Activated CD8-positive, alpha-beta memory T cell treated with anti-CD3 and anti-CD28 coated beads, Interleukin-2, amount 50 U/mL, for 24 hours (primary cell): ENCODE measurements around the gene CHMP1A.
"Not testable (repeated sequence)": the region's sequence is repeated elsewhere in the genome, so short reads cannot be mapped to it uniquely, and the experiment has no call there.

Experiments
- DNase-seq: peaks from one replicate; pipeline ENCODE4 v3.0.0-alpha.2; 2020; ENCODE audit errors: extremely low read depth

The CHMP1A gene

GRCh38 chr16:89657442-89658220 is at the start of gene CHMP1A, which contains the start of gene SPATA33:
CHMP1A (minus strand) TSS chr16:89657708; CDS start chr16:89657588, 120 bp downstream.
SPATA33 (plus strand) TSS chr16:89657836; CDS start chr16:89657912, 76 bp downstream.
- peak; percentile 78 for DNase-seq

GRCh38 chr16:89706518-89707260 is 49.2 kb upstream of the CHMP1A start:
- no peak for DNase-seq

GRCh38 chr16:89705006-89705405 is 47.5 kb upstream of the CHMP1A start:
- DNase-seq, result no peak

- no peak for DNase-seq
Measured at GRCh38 chr16:89704281-89704680, 46.8 kb upstream of the CHMP1A start.

GRCh38 chr16:89701425-89702406 is 44.2 kb upstream of the CHMP1A start, which contains the start of gene SPATA2L:
SPATA2L (minus strand) TSS chr16:89701705; CDS start chr16:89701232, 473 bp downstream.
- peak; percentile 92 for DNase-seq

GRCh38 chr16:89700649-89701424 is 43.3 kb upstream of the CHMP1A start:
- DNase-seq, result no peak

- peak; percentile 92 for DNase-seq
Measured at GRCh38 chr16:89700100-89700648, 42.7 kb upstream of the CHMP1A start.

GRCh38 chr16:89699629-89700099 is 42.2 kb upstream of the CHMP1A start:
- not testable (repeated sequence) for DNase-seq

- not testable (repeated sequence) for DNase-seq
Measured at GRCh38 chr16:89698717-89699116, 41.2 kb upstream of the CHMP1A start.

GRCh38 chr16:89697616-89698331 is 40.3 kb upstream of the CHMP1A start:
- DNase-seq, result no peak

GRCh38 chr16:89697161-89697615 is 39.7 kb upstream of the CHMP1A start:
- DNase-seq, result no peak

- no peak for DNase-seq
Measured at GRCh38 chr16:89696670-89697128, 39.2 kb upstream of the CHMP1A start.

GRCh38 chr16:89695875-89696669 is 38.6 kb upstream of the CHMP1A start:
- no peak for DNase-seq

- no peak for DNase-seq
Measured at GRCh38 chr16:89695086-89695874, 37.8 kb upstream of the CHMP1A start.

GRCh38 chr16:89694784-89695085 is 37.2 kb upstream of the CHMP1A start:
- not testable (repeated sequence) for DNase-seq

- no peak for DNase-seq
Measured at GRCh38 chr16:89693931-89694783, 36.6 kb upstream of the CHMP1A start.

- DNase-seq, result no peak
Measured at GRCh38 chr16:89693289-89693731, 35.8 kb upstream of the CHMP1A start.
